Measurements from ENCODE around the gene ELFN1.

The ELFN1 gene

DNA sequence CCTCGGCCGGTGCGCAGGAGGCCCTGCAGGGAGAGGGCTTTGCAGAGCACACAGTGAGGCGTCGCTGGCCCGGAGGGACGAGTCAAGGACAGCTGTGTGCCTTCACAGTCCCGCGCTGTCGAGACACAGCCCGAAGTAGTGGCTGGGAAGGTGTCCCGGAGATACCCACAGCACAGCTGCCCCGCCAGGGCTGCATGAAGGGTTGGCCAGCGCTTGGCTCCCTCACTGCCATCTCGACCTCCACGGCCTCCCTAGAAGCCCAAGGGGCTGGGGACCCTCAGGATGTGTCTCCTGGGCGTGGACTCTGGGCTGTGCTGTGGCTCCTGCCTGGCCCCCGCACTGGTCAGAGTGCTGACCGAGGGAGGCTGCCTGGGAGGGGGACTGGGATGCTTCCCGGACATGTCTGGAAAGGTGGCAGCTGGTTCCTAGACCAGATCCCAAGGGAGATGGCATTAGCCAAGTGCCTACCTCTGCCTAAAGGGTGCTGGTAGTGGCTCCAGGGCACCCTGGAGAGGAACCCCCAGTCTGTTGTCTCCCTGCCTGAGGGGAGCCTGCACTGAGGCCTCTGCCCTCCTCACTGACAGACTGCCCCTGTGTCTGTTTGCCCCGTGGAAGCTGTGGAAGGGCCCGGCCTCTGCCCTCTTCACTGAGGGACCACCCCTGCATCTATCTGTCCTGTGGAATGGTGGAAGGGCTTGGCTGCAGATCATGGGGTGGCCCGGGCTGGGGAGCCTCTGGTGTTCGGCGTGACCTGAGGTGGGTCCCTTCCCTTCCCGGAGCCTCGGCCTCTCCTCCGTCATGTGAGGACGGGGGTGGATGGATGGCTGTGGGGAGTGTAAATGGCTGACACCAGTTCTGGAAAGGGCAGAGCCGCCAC is 5.8 kb downstream of the ELFN1 start:
- no peak for DNase-seq (ENCODE audit: low read depth)

DNA sequence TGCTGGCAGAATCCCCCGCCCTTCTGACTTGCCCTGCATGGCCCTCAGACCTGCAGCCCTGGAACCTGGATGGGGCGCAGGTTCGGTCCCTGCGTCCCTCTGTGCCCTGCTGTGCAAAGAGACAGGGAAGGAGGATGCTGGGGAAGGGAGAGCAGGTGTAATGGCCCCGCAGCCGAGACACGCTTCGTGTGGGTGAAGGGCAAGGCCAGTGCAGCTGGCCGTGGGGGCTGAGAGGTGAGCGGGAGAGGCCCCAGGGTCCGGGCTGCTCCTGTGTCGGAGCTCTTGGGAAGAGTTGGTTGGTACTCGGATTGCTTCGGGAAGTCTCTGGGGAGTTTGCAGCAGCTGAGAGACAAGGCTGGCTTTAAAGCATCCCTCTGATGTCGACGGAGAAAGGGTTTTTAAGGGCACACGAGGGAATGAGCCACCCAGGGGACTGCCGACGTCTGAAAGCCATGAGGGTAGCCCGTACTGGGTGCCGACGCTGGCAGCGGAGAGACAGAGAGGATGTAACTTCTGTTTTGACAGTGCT is 6.5 kb downstream of the ELFN1 start:
- no peak for DNase-seq (ENCODE audit: low read depth)

DNA sequence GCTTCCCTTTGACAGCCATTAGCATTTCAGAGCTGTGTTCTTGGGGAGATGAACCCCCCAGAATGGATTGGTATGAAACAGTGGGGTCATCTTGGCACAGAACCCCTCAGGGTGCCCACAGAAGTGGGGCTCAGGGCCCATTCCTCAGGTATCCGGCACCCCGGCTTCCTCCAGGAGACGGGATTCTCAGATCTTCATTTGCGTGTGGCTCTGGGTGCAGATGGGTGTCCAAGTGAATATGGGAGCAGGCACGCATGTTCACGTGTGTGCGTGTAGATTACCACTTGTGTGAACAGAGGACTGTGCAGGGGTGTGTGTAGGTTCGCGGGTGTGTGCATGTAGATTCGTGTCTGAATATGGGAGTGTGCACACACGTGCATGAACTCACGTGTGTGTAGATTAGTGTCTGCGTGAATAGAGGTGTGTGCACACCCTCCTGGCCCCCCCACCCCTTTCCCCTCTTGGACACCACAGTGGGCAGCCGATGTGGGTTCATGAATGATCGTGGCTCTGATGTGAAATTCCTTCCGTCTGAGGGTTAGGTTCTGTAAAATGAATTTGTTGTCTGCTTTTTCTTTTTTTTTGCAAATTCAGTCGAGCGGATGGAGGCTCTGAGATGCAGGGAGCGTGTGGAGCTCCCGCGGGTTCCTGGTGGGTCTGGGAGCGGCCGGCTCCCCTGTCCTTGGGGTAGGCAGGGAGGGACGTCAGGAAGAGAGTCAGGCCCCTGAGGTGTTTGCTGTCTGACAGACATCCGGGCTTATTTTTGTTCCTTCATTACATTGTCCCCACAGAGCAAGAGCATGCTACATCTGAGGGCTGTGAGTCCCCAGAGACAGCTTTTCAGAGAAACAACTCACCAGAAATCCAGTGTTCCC is 7.4 kb downstream of the ELFN1 start:
- DNase-seq (ENCODE audit: low read depth) = no peak

DNA sequence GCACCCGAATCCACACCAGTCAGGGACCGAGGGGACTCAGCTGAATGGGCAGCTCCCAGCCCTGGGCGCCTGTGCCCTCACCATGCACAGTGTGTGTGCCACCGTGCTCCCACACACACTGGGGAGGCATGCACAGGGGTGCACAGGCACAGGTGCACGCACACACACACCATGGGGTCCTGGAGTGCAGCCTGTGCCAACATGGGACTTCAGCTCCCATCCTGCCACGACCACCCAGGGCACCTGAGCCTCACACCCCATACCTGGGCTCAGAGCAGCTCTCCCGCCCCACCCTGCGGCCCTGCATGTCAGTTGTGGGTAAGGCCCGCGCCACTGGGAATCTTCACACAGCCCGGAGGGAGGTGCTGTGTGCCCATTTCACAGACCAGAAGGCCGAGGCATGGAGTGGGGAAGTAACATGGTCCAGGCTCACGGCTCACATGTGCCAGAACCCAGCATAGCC is 8.0 kb downstream of the ELFN1 start:
- no peak for DNase-seq (ENCODE audit: low read depth)

DNA sequence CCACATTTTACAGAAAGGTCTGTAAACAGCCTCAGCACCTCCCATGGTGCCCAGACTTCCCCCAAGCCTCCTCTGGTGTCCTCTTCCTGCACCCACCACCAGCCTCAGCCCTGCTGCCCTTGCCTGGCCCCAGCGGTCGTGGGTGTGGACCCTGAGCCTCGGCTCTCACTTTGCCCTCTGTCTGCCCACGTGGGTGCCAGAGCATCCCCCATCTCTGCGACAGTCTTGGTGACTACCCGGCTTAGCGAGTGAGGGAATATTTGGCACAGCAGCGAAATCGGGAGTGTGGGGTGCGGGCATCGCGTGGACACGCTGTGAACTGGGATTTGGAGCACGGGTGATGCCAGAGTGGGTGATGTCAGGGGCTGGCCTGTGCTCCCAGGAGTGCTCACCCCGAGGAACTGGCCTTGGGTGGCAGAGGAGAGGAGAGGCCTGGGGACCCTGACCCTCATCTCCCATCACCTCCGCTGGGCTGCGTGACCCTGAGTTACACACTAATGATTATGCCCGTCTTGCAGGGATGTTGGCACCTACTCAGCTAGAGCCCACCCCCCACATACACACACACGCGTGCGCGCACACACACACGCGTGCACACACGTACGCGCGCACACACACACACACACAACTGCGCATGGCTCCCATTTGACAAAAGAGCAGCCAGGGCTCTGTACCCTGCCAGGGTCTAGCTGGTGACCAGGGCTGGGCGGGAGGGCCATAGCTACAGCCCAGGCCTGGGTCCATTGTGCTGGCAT is 8.7 kb downstream of the ELFN1 start:
- no peak for DNase-seq (ENCODE audit: low read depth)

DNA sequence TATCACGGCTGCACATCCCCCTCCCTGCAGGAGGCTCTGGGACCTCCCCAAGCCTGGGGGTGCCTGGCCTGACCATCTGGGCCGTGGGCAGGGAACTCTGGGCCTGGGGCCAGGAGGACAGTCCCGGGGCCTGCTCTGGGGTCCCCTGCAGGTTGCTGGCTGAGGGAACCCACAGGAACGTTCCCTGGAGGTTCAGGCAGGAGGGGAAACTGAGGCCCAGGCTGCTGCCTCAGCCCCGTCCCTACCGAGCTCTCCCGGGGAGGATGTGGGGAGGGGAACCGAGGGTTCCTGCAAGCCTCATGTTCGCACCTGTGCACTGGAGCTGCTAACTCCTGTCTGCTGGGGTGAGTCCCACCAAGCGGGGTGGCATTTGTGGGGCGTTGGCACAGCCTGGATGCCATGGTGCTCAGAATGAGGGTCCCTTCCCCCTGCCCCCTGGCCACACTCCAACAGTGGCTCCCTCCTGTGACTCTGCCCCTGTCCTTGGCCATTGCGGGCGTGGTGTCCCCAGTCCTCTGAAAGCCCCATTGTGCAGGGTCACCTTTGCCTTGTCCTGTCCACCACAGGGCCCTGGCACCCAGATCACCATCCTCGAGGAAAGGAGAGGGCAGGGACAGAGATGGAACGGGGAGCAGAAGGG is 9.4 kb downstream of the ELFN1 start:
- no peak for DNase-seq (ENCODE audit: low read depth)

DNA sequence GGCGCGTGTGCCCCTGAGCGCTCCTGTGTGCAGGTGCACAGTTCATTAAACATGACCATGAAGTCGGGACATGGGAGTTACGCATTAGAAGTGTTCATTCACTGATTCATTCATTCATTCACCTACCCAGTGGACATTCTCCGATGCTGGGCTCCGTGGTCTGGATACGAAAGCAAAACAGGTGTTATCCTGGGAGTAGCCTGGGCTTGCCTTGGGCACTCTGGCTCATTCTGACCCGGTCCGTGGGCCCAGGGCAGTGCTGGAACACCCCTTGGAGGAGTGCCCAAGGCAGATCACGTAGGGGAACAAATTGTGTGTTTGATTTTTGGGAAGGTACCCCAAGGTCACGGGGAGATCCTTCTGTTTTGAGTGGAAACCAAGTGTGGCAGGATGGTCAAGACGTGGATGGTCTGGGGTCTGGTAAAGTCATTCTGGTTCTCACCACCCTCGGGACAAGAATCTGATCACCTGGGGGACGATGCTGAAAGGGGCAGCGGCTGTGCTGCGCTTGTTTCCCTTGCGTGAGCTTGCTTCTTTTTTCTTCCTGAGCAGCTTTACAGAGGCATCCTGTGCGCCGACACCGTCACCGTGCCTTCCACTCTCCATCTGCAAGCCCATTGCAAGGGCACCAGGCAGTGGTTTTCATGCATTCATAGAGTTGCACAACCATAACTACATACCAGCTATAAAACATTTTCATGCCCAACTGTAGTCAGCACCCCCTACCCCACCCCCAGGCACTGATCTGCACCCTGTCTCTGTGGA is 10.1 kb downstream of the ELFN1 start:
- DNase-seq (ENCODE audit: low read depth) = no peak

DNA sequence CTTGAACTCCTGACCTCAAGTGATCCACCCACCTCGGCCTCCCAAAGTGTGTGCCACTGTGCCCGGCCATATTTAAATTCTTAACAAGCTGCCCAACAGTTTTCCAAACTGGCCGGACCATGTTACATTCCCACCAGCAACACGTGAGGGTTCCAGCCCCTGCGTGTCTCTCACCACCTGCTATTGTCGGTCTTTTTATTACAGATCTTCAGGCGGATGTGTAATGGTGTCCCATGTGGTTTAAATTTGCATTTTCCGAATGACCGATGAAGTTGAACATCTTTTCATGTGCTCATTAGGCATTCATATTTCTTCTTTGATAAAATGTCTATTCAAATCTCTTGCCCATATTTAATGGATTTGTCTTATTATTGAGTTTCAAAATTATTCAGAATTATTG is 11.5 kb downstream of the ELFN1 start:
- DNase-seq (ENCODE audit: low read depth) = no peak

DNA sequence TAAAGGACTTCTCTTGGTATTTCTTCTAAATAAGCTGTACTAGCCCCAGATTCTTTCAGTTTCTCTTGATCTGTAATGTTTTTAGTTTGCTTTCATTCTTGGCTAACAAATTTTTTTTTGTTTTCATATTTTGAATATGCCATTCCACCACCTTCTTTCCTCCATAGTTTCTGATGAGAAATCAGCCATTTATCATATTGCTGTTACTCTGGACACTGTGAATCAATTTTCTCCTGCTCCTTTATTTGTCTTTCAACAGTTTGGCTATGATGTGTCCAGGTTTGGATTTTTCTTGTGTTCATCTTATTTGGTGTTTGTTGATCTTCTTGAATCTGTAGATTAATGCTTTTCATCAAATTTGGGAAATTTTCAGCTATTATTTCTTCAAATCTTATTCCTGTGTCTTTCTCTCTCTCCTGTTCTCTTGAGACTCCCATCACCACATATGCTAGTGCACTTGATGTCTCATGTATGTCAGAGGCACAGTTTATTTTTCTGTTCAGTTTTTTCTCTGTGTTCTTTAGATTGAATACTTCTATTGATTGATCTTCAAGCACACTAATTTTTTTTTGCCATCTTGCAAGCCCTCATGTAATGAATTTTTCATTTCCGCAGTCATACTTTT is 15.0 kb downstream of the ELFN1 start:
- DNase-seq (ENCODE audit: low read depth) = no peak

DNA sequence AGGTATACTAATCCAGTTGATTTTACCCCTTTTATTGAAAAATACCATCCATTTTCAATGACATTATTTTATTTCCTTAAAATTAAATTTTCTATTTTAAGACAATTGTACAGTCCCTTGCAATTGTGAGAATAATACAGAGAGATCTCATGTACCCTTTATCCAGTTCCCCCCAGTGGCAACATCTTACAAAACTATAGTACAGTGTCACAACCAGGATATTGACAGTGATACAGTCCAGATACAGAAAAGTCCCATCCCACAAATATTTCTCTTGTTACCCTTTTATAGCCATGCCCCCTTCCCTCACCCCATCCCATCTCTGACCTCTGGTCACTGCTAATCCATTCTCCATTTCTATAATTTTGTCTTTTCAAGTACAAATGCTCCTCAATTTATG is 18.5 kb downstream of the ELFN1 start:
- DNase-seq (ENCODE audit: low read depth) = no peak

DNA sequence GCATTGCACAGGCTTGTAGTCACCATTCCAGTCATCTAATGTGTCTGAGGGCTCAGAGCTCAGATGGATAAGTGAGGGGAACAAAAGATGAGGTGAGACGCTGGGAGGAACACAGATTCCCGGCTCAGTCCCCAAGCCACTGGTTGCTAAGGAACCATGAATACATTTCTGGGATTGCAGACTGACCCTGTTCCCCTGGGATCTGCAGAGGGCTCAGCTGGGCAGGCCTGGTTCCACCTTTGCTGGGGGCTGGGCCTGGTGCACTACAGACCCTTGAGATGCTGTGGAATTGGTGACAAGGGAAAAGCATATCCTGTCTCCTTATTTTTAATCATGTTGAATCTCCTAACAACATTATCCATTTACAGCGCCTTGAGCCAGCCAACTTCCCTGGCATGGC is 19.2 kb downstream of the ELFN1 start:
- no peak for DNase-seq (ENCODE audit: low read depth)

DNA sequence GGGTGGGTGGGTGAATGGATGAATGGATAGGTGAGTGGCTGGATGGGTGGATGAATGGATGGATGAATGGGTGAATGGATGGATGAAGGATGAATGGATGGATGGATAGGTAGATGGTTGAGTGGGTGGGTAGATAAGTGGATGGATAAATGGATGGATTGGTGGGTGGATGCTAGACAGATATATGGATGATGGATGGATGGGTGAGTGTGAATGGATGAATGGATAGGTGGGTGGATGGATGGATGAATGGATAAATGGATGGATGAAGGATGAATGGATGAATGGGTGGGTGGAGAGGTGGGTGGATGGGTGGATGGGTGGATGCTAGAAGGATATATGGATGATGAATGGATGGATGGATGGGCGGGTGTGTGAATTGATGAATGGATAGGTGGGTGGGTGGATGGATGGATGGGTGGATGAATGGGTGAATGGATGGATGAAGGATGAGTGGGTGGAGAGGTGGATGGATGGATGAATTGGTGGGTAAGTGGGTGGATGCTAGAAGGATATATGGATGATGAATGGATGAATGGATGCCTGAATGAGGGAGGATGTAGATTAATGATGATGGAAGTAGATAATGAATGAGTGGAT is 20.4 kb downstream of the ELFN1 start:
- no peak for DNase-seq (ENCODE audit: low read depth)

DNA sequence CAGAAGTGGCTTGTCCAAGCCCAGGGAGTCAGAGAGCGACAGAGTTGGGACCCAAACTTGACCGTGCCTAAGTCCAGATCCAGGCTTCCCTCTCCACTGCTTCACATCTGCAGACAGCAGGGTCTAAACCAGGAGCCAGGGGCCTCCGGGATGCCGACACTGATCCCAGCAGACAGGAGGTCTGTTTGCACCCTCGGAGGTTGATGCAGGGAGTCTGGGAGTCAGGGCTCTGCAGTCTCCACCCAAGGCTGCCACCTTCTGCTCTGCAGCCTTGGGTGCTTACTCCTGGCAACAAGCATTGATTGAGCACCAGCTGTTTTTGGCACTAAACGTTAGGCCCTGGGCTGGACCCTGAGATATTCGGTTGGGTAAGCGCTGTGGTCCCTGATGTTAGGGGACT is 21.0 kb downstream of the ELFN1 start:
- no peak for DNase-seq (ENCODE audit: low read depth)

DNA sequence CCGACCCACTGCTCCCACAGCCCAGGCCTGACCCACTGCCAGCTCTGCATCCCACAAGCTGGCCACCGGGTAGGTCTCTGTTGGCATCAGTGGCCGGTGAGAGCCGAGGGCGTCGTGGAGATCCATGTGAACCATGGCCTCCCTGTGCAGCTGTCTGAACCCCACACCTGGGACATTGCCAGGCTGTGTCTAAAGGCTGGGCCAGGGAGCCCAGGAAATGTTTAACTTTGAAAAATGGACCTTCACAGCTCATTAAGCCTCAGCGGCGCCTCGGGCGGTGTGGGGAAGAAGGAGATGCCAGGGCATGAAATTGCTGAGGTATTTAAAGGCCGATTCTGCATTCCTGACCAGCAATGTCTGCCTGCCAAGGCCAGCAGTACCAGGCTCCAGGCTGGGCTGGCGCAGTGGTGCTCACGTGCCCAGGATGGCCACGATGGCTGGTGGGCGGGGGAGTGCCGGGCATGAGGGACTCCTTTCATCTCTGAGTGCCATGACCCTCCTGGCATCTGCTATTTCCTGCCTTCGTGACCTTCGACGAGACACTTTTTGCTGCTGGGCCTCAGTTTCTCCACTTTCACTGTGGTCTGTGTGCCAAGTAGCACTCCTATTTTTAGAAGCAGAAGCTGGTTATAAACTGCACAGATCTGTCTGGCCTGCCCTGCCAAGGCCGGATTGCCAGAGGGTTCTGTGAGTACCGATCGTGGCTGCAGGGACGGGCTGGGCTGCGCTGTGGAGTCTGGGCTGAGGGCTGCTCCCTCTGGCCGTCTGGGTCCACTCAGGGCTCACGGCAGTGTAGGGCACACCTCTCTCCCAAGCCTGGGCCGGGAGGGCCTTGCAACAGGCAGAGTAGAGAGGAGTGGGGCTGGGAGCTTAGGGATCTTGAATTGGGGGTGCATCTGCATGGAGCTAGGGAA is 21.8 kb downstream of the ELFN1 start:
- no peak for DNase-seq (ENCODE audit: low read depth)

DNA sequence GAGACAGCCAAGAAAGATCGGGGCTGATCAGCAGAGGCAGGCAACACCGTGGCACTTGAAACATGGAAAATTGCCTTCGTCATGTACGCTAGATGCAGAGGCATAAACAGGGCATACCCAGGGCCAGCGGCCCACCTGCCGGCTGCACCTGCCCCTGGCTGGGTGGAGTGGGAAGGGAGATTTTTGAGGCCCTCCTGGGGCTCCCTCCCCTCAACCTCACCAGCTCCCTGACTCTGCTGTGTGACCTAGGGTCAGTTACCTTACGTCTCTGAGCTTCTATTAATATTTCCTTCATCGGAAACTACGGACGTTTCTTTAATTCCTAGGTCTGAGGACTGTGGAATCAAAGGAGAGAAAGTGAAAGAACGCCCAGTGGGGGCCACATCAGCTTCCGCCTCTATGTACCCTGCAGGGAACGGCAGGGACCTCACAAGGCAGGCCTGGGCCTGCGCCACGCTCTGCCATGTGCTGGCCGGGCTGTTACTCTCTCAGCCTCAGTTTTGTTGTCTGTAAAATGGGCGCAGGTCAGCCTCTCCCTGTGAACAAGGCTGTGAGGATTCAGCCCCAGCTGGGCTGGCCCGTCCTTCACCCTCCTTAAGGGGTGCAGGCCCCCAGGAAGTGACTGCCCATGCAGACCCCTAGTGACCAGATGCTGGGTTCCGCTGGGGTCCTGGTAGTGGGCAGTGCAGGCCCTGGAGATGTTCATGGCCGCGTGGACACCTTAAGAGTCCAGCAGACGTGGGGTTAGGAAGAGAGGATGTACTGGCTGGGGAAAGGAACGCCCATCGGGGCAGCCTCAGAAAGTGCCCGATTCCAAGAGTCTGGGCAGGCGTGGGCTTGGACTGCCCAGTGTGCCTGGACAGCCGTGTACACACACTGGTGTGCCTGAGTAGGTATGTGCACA is 22.7 kb downstream of the ELFN1 start:
- no peak for DNase-seq (ENCODE audit: low read depth)

DNA sequence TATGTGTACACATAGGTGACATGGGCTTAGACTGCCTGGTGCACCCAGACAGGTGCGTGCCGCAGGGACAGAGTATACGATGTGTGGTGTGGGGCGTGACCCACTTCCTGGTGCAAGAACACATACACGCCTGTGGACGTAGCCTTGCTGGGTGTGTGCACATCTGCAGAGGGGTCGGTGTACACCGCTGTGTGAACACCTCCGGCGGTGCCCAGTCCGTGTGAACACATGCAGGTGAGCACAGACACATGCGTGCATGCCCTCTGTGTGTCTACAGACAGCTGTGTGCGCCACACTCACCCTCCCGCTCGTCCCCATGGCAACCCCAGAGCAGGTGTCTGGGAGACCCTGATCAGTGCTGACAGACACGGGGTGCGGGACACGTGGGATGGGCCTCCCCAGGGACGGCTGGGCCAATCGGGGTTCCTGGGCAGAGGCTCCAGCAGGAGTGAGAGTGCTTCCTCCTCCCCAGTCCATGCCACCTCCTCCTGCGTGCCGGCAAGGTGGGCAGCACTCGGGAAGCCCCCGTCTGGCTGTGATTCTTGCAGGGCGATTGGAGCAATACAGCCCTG is 23.4 kb downstream of the ELFN1 start:
- no peak for DNase-seq (ENCODE audit: low read depth)

DNA sequence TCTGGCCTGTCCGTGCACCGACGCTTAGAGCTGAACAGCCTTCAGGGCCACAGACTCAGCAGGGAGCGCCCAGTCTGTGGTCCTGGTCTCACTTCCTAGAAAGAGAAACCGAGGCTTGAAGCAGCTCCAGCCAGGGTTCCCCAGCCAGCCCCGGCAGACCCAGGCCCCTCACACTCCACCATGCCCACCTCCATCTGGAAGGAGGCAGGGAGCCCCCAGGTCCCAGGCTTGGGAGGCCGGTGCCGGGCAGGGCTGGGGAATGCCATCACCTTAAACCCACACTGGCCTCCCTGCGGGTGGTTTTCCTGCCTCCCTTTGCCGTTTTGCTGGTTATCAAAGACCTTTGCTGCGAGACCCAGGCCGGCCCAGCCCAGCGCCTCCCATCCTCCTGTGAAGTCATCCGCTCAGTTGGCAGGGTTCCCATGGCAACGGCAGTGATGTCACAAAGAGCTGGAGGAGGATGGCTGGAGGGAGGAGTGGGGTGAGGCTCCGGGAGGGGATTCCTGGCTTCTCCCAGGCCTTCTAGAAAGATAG is 24.0 kb downstream of the ELFN1 start:
- DNase-seq (ENCODE audit: low read depth) = no peak
